Head of caudate nucleus (tissue), 42 donors: ENCODE data around the gene OR52H1.

Experiments
- DNase-seq, 42 donors: peaks; one replicate each; pipeline versions ENCODE4 v3.0.0 to v3.0.0-alpha.2; 2020 to 2021; ENCODE audit warnings: mixed read lengths in 7 of 42
- intact Hi-C: fragments of 100-400 bp; cut with DNase I; formaldehyde crosslinking; loops from one replicate; pipeline ENCODE4 v1.15.0; 2022

Gene OR52H1

DNA sequence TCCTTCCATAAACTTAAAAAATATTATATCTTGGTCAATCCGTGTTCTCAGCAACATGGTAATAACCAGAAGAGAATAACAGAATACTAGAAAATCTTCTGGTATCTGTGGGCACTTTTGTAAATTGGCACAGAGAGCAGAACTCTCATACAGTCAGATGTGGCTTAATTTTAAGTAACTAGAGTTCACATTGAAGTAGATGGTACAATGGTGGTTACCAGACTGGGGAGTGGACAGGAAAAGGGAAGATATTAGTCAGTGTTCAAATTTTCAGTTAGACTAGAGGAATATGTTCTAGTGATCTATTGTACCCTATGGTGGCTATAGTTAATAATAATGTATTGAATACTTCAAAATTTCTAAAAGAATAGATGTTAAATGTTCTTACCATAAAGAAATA, 6.9 kb downstream of the OR52H1 start:
- intact Hi-C loops: no loop called here
- DNase-seq: no peak

DNA sequence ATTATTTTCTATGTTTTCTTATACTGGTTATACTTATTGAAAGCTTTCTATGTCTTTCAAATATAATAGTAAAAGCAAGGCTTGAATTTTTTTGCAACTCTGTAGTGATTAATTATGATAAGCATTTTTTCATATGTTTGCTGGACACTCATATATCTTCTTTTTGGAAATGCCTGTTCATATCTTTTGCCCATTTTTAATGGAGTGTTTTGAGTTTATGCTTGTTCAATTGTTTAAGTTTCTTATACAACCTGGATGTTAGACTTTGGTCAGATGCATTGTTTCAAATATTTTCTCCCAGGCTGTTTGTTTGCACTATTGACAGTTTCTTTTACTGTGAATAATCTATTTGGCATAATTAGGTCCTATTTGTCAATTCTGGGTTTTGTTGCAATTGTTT, 11.9 kb downstream of the OR52H1 start:
- intact Hi-C loops: no loop called here
- DNase-seq: no peak

DNA sequence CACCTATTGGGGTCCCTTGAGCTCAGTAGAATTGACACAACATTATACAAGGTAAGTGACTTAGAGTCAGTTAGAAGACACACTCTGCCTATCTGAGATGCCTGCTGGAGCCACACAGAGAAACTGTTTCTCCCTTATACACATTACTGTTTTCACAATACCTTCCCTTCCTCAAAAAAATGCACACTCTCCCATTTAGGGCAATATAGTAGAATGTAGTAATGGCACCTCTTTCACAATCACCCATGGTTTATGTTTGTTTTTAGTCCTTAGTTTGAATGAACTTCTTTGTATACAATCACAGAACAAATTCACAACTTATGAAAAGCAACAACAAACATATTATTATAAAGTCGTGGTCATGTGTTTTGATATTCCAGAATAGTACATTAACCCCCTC, 14.3 kb downstream of the OR52H1 start:
- DNase-seq: no peak
- intact Hi-C loops: no loop called here

DNA sequence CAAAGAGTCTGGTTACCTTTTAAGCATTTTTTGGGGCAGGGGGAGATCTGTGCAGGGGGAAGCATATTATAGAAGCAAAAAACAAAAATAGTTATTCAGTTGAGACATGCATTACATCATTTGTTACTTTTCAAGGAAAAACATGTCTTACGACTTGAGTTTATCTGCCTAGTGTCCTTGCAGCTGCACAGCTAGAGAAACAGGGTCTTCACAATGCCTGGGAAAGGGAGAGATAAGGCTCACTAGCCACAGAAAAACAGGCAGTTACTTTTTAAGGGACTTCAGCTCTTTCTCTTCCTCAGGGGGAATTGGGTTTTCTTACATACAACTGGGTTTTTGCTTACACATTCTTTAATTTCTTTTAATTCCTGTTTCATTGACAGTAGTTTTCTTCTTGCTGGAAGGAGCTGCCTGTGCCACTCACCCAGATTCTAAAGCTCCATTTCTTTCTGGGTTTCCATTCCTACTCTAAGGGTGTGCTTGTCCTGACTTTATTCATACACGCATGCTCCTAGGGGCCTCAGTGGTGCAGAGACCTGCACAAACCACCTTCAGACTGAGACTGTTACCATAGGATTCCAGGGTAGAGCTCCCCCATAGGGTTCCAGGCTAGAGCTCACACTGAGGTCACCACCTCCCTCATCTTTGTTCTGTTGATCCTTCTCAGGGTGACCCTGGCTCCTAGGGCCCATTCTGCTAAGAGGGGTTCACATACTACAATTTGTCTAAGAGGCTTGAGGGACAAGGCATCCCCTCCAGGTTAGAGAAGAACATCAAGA, 17.1 kb downstream of the OR52H1 start:
- no peak for DNase-seq
- intact Hi-C loops: no loop called here

DNA sequence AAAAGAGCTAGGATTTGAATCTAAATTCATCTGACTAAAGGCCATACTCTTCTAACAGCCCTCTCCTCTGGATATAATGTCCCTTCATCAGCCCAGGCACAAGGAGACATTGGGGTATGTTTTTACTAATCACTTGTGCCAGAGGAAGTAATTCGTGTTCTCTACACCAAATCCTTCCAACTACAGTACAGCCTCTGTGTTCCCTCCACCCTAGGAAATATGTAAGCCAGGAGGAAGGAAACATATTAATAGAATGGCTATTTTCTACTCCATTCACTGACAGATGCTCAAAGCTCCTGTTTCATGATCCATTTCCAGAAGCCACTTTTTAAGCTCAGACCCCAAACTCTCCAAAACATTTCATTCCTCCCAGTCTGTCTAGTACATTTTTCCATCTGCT, 19.8 kb downstream of the OR52H1 start:
- intact Hi-C loops: no loop called here
- no peak for DNase-seq

DNA sequence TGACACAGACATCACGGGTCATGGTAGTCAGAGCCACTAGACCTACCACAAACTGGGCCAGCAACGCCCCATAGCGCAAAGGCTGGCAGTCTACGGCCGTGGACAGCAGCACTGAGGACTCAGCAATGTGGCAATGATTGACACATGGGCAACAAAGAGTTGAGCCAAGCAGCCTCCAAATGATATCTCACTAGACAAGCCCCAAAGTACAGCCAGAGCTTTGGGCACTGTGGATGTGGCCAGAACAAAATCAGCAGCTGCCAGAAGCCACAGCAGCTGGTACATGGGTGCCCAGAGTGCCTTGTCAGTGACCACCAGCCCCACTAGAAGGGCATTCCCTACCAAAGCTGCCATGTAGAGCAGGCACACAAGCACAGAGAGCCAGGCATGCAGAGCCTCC, 20.6 kb downstream of the OR52H1 start:
- intact Hi-C loops: no loop called here
- DNase-seq: no peak

DNA sequence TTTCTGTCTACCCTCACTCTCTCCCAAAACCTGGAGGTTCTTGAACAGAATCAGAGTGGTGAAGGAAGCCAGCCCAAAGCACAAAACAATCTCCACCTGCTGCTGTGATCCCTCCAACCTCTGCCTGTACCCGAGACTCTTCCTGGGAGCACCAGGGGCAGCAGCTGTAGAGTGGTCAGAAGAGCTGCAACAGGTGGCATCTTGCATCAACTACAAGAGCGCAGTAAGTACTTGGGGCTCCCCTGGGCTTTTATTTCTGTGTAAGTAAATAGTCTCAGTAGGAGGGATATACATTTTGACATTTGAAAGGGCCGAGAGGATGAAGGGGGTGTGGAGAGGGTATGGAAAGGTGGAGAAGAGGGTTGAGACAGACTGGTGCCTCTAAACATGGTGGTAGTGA, 23.6 kb downstream of the OR52H1 start:
- intact Hi-C loops: no loop called here
- DNase-seq: no peak

DNA sequence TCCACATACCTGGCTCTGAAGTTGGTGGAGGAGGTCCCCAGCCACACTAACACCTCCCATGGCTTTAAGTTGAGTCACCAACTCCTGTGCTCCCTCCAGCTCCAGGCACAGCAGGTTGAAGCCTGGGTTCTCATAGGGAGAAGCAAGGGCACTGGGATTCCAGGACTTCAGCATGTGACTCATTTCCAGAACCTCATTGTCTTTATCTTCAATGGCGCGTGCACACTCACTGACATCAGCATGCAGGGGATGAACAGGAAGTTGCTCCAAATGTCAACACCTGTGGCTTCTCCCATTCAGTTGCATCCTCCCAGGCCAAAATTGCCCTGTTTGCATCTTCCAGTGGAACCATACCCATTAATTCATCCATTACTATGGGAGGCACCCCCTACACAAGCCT, 26.0 kb downstream of the OR52H1 start:
- DNase-seq: no peak
- intact Hi-C loops: no loop called here

DNA sequence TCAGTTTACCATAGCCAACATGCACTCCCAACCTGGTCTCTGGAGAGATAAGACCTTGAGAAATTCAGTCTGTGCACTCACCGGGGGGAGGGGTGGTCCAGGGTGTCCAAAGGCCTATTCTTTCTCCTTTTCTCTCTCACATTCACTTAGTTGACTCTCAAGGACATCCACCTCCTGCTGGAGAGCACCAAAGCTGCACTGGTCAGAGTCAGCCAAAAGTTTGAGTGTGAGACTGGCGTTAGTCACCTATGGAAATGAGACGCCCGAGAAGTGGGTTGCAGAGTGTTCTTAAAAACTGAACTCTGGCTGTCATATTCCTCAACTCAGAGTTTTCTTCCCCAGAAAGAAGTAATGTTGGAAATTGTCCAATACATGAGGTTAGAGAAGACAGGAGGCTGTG, 26.8 kb downstream of the OR52H1 start:
- intact Hi-C loops: no loop called here
- DNase-seq: no peak

DNA sequence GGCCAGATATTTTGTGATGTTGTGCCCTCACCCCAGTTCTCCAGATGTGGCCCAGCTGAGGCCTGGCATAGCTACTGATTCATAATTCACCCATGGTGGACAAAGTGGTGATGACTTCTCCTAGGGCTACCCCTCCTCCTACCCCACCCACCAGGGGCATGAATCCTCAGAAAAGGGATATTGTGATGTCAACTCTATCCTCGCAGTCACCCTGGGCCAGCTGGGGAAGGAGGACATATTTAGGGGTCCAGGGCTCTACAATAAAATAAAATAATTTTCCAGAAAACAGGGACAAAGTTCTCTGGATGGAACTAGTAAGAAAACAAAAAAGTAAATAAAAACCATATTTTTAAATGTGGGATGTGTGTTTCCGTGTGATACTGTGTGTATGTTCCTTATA, 31.7 kb downstream of the OR52H1 start, which contains the start of gene UBQLNL:
Gene UBQLNL, minus strand, starts transcription at position 101 of the 400 bp plus-strand sequence. CDS start 258 bp downstream, outside the sequence.
- no peak for DNase-seq
- intact Hi-C loops: no loop called here

DNA sequence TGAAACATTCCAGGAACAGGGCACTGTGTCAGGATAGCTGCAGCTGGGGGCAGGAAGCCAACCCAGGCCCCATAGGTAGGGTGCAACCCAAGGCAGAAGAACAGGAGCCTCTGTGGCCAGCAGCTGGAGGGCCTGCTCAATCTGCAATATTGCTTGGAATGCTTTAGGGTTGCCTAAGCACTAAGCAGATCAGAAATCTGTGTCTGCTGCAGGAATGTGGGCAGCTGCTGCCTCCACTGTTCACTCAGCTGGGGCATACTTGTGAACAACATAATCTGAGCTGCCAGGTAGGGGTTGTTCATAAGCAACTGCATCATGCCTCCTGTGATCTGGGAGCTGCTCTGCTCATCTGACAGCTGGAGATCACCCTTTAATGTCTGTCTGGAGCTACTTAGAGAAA, 33.5 kb downstream of the OR52H1 start:
- intact Hi-C loops: no loop called here
- DNase-seq: peak in 4 of 42 donors; percentile 11 to 37 (median 26)

DNA sequence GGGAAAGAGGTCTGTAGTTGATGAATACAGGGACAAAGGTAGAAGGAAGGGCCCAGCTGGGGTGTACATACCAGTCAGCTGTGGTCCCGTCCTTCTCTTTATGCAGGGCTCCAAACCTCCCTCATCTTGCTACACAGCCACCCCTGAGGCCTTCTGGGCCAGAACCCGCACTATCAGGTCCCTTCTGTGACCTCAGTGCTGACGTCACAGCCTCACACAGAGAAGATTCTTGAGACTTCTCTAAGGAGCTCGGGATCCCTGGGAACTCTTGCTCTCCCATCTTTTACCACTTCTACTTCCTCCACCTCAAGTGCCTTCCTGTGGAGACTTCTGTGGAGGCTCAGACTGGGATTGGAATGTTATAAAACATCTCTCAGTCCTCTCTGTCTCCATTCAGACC, 38.5 kb downstream of the OR52H1 start, which contains the start of gene UBQLN3:
Gene UBQLN3, minus strand, starts transcription at position 155 of the 400 bp plus-strand sequence. CDS start 399 bp downstream, outside the sequence.
- intact Hi-C loops: no loop called here
- no peak for DNase-seq

DNA sequence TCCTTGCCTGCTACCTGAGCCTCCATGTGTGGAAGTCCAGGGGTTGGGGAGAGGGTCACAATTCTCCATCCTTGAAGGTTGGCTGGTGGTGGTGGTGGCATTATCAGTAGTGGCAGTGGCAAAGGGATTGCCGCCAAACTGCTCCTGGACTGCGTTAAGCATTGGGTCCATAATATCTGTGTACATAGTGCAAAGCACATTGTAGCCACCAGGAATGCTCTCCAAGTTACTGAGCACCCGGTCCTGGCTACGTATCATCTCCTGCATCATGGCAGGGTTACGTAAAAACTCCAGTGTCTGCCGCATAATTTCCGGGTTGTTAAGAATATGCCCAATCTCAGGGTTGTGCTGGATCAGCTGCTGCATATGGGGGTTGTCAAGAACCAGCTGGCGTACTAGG, 39.7 kb downstream of the OR52H1 start:
- intact Hi-C loops: no loop called here
- no peak for DNase-seq

DNA sequence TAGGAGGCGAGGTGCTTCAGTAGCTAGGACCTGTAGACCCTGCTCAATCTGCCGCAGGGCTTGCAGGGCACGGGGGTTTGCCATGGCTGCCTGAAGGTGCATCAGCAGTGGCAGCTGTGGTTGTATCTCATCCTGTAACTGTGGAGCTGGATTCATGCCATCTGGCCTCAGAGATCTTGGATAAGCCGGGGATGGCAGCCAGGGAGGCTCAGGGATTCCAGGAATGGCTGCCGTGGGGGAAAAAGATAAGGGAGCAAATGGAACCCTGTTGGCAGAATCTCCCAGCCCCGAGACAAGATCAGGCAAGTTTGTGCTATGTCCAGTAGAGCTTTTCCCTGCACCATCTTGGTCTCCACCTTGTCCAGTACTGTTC, 40.4 kb downstream of the OR52H1 start:
- intact Hi-C loops: no loop called here
- no peak for DNase-seq

DNA sequence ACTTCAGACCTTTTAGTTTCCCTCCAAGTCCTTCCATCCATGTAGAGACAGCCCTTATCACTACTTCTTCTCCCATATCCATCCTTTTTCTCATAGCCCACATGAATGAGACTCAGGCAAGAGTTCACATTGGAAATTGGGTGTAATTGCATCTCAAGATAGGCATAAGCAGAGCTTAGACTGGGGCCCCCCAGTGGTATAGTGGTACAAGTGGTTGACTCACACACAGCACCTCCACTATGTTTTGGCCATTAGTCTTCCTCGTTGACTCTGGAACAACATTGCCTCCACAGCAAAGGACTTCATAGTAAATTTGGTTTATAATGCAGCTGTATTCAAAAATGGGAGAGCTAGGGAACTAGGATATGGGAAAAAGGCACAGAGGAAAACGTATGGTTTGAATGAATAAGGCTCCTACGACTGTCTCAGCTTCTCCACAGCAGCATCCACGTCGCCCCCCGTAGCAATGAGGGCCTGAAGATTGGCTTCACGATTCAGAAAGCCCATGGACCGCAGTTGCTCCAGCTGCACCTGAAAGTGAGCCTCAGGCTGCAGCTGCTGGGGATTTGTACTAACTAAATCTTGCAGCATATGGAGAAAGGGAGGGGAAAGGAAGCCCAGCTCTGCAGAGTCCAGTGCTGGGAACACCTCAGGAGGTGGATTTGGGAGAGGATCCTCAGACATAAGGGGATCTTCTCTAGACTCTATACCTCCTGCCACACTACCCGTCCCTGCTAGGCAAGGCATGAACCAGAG, 41.0 kb downstream of the OR52H1 start:
- intact Hi-C loops: no loop called here

DNA sequence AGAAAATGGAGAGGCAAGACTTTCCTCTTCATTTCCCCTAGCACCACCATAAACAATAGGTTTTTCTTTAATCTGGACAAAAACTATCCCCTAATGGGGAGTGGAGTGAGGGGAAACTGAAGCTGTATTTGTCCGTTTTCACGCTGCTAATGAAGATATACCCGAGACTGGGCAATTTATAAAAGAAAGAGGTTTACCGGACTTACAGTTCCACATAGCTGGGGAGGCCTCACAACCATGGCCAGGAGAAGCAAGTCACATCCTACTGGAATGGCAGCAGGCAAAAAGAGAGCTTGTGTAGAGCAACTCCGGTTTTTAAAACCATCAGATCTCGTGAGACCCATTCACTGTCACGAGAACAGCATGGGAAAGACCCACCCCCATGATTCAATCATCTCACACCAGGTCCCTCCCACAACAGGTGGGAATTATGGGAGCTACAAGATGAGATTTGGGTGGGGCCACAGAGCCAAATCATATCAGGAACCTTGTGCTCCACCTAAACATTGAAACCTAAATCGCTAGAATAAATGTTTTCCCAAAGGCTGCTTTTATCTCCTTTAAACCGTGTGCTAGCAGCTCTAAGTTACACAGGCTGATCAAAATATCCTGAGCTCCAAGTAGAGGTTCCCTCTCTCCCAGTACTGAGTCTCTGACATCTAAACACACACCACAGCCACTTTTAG, 42.8 kb downstream of the OR52H1 start:
- intact Hi-C loops: no loop called here
- DNase-seq: no peak

More for the DNA sequence above, 41.0 kb downstream of the OR52H1 start:
- DNase-seq: no peak

DNA sequence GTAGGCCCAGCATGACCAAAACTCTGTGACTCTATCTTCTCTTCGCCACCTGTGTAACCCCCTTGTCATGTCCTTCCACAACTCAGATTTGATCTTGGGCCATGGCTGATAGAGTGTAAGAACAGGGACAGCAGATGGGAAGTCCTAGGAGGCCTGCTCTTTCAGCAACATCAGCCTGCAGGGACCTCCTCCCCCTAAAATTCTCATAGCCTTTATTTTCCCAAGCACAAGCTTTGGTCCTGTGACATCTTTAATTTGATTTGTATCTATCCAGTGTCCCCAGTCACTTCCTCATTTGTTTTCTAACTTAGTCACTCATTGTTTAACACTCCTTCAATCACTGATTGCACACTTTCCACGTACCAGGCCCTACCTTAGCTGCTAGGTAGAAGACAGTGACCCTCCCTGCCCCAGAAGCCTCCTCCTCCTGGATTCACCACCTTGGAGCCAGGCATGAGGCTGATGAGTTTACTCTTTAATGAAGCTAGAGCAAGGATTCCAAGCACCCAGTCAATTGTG, 43.9 kb downstream of the OR52H1 start:
- intact Hi-C loops: no loop called here
- no peak for DNase-seq

DNA sequence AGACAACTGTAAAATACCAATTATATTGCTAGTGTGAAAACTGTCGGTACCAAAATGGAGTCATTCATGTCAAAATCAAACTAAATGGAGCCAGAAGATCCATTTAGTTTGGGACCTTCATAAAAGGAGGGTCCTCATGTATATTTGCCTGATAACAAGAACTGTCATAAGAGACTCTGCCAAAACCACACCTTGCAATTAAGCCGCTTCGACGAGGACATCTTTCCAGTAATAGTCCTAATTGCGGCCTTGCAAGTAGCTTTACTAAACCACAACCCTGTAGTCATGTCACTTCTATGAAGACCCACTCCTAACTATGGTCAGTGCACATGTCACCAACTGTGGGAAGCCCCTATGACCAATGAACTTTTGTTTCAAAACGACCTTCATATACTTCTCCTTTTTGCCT, 47.9 kb downstream of the OR52H1 start:
- intact Hi-C loops: no loop called here
- no peak for DNase-seq

DNA sequence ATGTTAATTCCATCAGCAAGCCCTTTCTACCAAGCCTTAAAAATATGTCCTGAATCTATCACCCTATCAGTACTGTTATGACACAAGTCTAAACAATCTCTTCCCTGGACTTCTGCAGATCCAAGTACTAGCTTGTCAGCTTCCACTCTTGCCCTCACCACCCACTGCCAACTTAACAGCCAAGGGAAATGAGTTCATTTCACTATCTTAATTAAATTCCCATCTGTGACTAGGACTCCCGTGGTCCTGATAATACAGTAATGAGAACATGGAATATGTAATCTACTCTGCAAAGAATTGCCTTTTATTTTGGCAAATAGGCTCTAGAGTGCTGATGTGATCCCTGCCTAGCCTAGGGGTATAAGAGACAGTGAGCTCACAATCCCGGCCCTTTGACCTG, 48.7 kb downstream of the OR52H1 start:
- no peak for DNase-seq
- intact Hi-C loops: loop anchor here (10.0 kb wide), 1 partner anchor 65 kb away; no protein-coding TSS in a partner anchor
